Gastroesophageal sphincter (tissue), 4 donors: ENCODE data around the gene MAN2B1. TPM values are rescaled to one million over a fixed set of nuclear protein-coding genes. Genes with fewer than 3 reads are reported as not detected.

ENCODE experiments used
- ATAC-seq: fragments of 150-250 bp; one replicate; pipeline ENCODE4 v1.9.1; 2016; ENCODE audit warnings: mild to moderate bottlenecking, moderate library complexity
- H3K27ac ChIP-seq, 4 donors: fragments of 200-600 bp; sonication (generic) in 3 of 4; 1 replicate in 3 of 4; 2 replicates in 1 of 4; pipeline ENCODE4 v1.5.1; 2016 to 2019
- H3K27me3 ChIP-seq: fragments of 200-600 bp; sonication (generic); one replicate; pipeline ENCODE4 v1.5.1; 2019
- H3K36me3 ChIP-seq, 2 donors: fragments of 200-600 bp; sonication (generic); one replicate each; pipeline ENCODE4 v1.5.1; 2019; ENCODE audit warnings: control low read depth in 1 of 2
- H3K4me1 ChIP-seq, 3 donors: fragments of 200-600 bp; sonication (generic); 1 replicate in 2 of 3; 2 replicates in 1 of 3; pipeline ENCODE4 v1.5.1; 2016 to 2019; ENCODE audit warnings: control low read depth in 2 of 3
- H3K4me3 ChIP-seq, 2 donors: fragments of 200-600 bp; sonication (generic); one replicate each; pipeline ENCODE4 v1.5.1; 2019; ENCODE audit warnings: mild to moderate bottlenecking in 1 of 2, moderate library complexity in 1 of 2
- H3K9me3 ChIP-seq, 3 donors: fragments of 200-600 bp; sonication (generic); one replicate each; pipeline ENCODE4 v1.5.1; 2017 to 2019; ENCODE audit warnings: control low read depth in 2 of 3
- EP300 ChIP-seq: sonication (generic); formaldehyde crosslinking; IDR thresholded peaks from one replicate; pipeline ENCODE4 v1.6.1; 2017; ENCODE audit warnings: antibody characterized with exemption, mild to moderate bottlenecking
- POLR2A ChIP-seq, 2 donors: fragments of 450-650 bp; IDR thresholded peaks; one replicate each; pipeline ENCODE4 v1.6.1; 2017; ENCODE audit warnings: antibody characterized with exemption in 2 of 2, mild to moderate bottlenecking in 2 of 2, moderate library complexity in 1 of 2
- POLR2AphosphoS5 ChIP-seq: sonication (generic); formaldehyde crosslinking; IDR thresholded peaks from one replicate; pipeline ENCODE4 v1.6.1; 2017; ENCODE audit warnings: antibody characterized with exemption
- WGBS, 2 donors: methylation state at CpG; one replicate each; pipeline ENCODE4 v1.1.5; 2018; ENCODE audit warnings: low coverage in 1 of 2; 5-methylcytosine and 5-hydroxymethylcytosine counted together
- total RNA-seq, 4 donors: library from RNA; depleted of rRNA; stranded (reverse); fragments of >200 nt; gene quantifications; one replicate each; pipeline ENCODE4 v1.1.0, GENCODE V29; 2016
- TF ChIP-seq, protein P1 (sequence below), 4 experiments: fragments of 200-600 bp in 2 of 4; fragments of 450-650 bp in 2 of 4; sonication (generic) in 1 of 4; IDR thresholded peaks; one replicate each; pipeline ENCODE4 v1.5.1; 2017 to 2019; ENCODE audit warnings: antibody characterized with exemption in 4 of 4, mild to moderate bottlenecking in 2 of 4, moderate library complexity in 2 of 4

MAN2B1 gene
- total RNA-seq, 4 donors from 2014 or later = 61.3 to 98.1 (median 70.8) TPM

DNA sequence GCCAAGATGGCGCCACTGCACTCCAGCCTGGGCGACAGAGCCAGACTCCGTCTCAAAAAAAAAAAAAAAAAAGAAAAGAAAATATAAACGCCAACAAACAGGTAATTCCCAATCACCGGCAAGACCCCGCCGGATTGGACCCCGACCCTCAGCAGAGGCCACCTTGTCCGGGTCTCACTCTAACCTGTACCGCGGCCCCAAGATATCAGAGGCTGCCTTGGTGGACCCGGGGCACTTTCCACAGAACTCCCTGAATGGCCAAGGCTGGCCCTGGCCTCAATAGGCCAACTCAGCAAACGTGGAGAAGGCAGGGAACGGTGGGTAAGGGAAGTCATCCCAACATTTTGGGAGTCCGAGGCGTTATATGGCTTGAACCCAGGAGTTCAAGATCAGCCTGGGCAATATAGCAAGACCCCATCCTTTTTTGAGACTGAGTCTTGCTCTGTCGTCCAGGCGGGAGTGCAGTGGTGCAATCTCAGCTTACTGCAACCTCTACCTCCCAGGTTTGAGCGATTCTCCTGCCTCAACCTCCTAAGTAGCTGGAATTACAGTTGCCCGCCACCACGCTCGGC lies 27.8 kb downstream of the MAN2B1 start:
- WGBS, 2 donors = 90 to 92% methylated on average over 4 to 6 of the region's 22 CpGs

GRCh38 chr19:12636631-12637030 lies 29.9 kb downstream of the MAN2B1 start:
- H3K27ac ChIP-seq = no peak overlapping the region
- peaks cover 0 to 18% of the 10 kb centered on the region in 2 donors for H3K36me3 ChIP-seq
- H3K4me1 ChIP-seq = peaks cover 0 to 13% (median 10%) of the 10 kb centered on the region in 3 donors
- no peaks in the 10 kb centered on the region for H3K27me3 ChIP-seq
- WGBS, 2 donors = 85 to 100% methylated on average over 2 to 4 of the region's 13 CpGs
- TF ChIP-seq EP300 (no peak), POLR2AphosphoS5 (no peak), POLR2A (IDR thresholded peaks at IDR 0.05) (no peak)
- TF ChIP-seq, protein P1, sequence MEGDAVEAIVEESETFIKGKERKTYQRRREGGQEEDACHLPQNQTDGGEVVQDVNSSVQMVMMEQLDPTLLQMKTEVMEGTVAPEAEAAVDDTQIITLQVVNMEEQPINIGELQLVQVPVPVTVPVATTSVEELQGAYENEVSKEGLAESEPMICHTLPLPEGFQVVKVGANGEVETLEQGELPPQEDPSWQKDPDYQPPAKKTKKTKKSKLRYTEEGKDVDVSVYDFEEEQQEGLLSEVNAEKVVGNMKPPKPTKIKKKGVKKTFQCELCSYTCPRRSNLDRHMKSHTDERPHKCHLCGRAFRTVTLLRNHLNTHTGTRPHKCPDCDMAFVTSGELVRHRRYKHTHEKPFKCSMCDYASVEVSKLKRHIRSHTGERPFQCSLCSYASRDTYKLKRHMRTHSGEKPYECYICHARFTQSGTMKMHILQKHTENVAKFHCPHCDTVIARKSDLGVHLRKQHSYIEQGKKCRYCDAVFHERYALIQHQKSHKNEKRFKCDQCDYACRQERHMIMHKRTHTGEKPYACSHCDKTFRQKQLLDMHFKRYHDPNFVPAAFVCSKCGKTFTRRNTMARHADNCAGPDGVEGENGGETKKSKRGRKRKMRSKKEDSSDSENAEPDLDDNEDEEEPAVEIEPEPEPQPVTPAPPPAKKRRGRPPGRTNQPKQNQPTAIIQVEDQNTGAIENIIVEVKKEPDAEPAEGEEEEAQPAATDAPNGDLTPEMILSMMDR (IDR thresholded peaks at IDR 0.05) = no peak
- H3K9me3 ChIP-seq = no peaks in the 10 kb centered on the region
- ATAC-seq = no peak
- H3K4me3 ChIP-seq = no peak overlapping the region

More for the DNA sequence above, 27.8 kb downstream of the MAN2B1 start:
- Histone ChIP-seq H3K4me1 (peaks cover 0 to 13% (median 10%) of the 10 kb centered on the region in 3 donors), H3K27ac (no peak overlapping the region), H3K36me3 (no peaks in the 10 kb centered on the region), H3K4me3 (no peak overlapping the region), H3K27me3 (no peaks in the 10 kb centered on the region), H3K9me3 (no peaks in the 10 kb centered on the region)
- TF ChIP-seq POLR2A (IDR thresholded peaks at IDR 0.05) (no peak), EP300 (no peak), POLR2AphosphoS5 (no peak)
- TF ChIP-seq, protein P1 (IDR thresholded peaks at IDR 0.05) = no peak
- ATAC-seq = no peak

DNA sequence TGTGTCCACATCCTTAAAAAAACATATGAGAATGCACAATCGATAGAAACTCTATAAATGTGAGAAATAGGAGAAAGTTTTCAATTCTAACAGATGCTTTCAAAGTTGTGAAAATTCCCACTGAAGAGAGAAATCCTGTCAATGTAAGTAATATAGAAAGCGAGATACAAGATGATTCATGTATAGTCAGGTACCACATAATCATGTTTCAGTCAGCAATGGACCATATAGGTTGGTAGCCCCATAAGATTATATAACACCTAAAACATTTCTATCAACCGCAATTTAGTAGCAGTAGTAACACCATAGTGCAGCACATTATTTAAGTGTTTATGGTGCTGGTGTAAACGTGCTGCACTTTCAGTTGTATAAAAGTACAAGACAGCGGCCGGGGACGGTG lies 37.3 kb downstream of the MAN2B1 start:
- TF ChIP-seq, protein P1 (IDR thresholded peaks at IDR 0.05) = no peak
- peaks cover 5 to 84% of the 10 kb centered on the region in 2 donors for H3K36me3 ChIP-seq
- no peak overlapping the region for H3K27ac ChIP-seq
- no peak overlapping the region for H3K4me3 ChIP-seq
- WGBS, 2 donors = 99 to 100% methylated on average over 3 to 7 of the region's 7 CpGs
- ATAC-seq = no peak
- no peaks in the 10 kb centered on the region for H3K4me1 ChIP-seq
- peaks cover 0 to 15% (median 0%) of the 10 kb centered on the region in 3 donors for H3K9me3 ChIP-seq
- no peaks in the 10 kb centered on the region for H3K27me3 ChIP-seq

- H3K27ac ChIP-seq = no peak overlapping the region
- TF ChIP-seq POLR2AphosphoS5 (no peak), POLR2A (IDR thresholded peaks at IDR 0.05) (no peak), EP300 (no peak)
- TF ChIP-seq, protein P1 (IDR thresholded peaks at IDR 0.05) = no peak
- H3K4me3 ChIP-seq = no peak overlapping the region
- no peaks in the 10 kb centered on the region for H3K4me1 ChIP-seq
- peaks cover 0 to 15% (median 0%) of the 10 kb centered on the region in 3 donors for H3K9me3 ChIP-seq
- ATAC-seq = no peak
- H3K36me3 ChIP-seq = peaks cover 5 to 90% of the 10 kb centered on the region in 2 donors
- 92 to 95% methylated on average over 13 to 17 of the region's 17 CpGs for WGBS, 2 donors
- H3K27me3 ChIP-seq = no peaks in the 10 kb centered on the region
Observed at GRCh38 chr19:12628040-12629022, 38.2 kb downstream of the MAN2B1 start.
